Lower lobe of right lung (tissue), 2 donors: ENCODE data around the gene MAGEB10. TPM values are rescaled to one million over a fixed set of nuclear protein-coding genes. Genes with fewer than 3 reads are reported as not detected.

Experiments used
- ATAC-seq, 2 donors: fragments of 200-7000 bp; cut with Tn5 transposase; one replicate each; pipeline ENCODE4 v1.9.1; 2020 to 2022; ENCODE audit warnings: mild to moderate bottlenecking in 2 of 2, moderate library complexity in 2 of 2
- DNase-seq: peaks from one replicate; pipeline ENCODE4 v3.0.0-alpha.2; 2020
- H3K27ac ChIP-seq: fragments of 200-600 bp; one replicate; pipeline ENCODE4 v1.8.0; 2022
- H3K27me3 ChIP-seq: fragments of 200-600 bp; one replicate; pipeline ENCODE4 v1.8.0; 2022; ENCODE audit warnings: low read depth
- H3K36me3 ChIP-seq: fragments of 200-600 bp; one replicate; pipeline ENCODE4 v1.8.0; 2022; ENCODE audit warnings: mild to moderate bottlenecking
- H3K4me1 ChIP-seq: fragments of 200-600 bp; one replicate; pipeline ENCODE4 v1.8.0; 2022
- H3K4me3 ChIP-seq: fragments of 200-600 bp; one replicate; pipeline ENCODE4 v1.8.0; 2022; ENCODE audit warnings: mild to moderate bottlenecking
- H3K9me3 ChIP-seq: fragments of 200-600 bp; one replicate; pipeline ENCODE4 v1.8.0; 2022
- CTCF ChIP-seq: fragments of 200-600 bp; IDR thresholded peaks from one replicate; pipeline ENCODE4 v1.8.0; 2022; ENCODE audit warnings: antibody characterized with exemption, mild to moderate bottlenecking
- intact Hi-C: fragments of 100-400 bp; cut with DNase I; formaldehyde crosslinking; loops from one replicate; pipeline ENCODE4 v1.11.0; 2022
- long read RNA-seq: library from polyadenylated mRNA; unstranded; transcript quantifications from one replicate; pipeline ENCODE4 v2.0.0, GENCODE V29; 2021
- total RNA-seq: library from RNA; stranded (reverse); fragmentation: NEBNext Ultra II Directional; extraction: Animal tissue kit (Norgen Biotek cat#: 25700); gene quantifications from one replicate; pipeline ENCODE4 v1.2.1, GENCODE V29; 2021
- donor health status: DM: no; HTN: yes; CAD: no; lungs with severe emphysema.

MAGEB10 gene
- not detected for total RNA-seq
- long read RNA-seq = 0 reads

DNA sequence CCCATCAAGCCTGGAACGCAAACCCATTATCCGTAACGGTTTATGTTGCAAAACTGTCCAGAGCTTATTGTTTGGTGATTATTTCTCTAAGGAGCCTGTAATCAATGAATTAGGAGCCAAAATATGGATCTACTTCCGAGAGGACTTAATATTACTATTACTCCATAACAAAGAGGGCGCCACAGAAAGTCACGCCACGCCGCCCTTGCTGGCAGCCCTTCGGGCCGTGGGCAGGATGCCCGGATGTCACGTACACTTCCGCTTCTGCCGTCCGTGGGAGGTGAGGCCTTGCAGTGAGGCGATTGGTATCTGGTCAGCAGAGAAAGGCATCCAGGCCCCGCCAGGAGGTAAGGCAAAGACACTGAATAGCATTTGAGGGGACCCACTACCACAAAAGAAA, at the start of gene MAGEB10:
TSS of gene MAGEB10 (plus strand) at position 301 of the 400 bp plus-strand sequence. CDS start 13,317 bp downstream, outside the sequence.
- Histone ChIP-seq H3K27me3 (no peaks in the 10 kb centered on the region), H3K4me1 (no peaks in the 10 kb centered on the region), H3K4me3 (no peak within 1 kb of the TSS), H3K27ac (no peak within 1 kb of the TSS), H3K36me3 (no peaks in the 10 kb centered on the region), H3K9me3 (no peaks in the 10 kb centered on the region)
- no peak for TF ChIP-seq CTCF
- DNase-seq (no peak), ATAC-seq (no peak)
- intact Hi-C loops = no loop called here

DNA sequence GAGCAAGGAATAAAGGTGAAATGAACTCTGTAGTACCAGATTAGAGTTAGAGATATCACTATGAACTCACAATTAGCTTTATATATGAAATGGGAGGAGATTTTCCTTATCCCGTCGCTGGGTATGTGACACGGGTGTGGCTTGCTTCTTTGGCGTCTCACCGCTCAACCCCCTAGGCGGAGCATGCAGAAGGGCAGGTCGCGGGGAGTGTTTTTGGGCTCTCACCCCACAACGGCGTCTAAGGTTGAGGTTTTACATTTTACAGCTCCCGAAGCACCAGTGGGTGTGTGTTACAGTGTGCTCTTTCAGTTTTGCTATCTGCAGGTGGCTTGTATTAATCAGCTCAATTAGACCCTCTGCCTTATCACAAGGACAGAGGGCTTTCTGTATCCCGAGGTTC, 42.1 kb upstream of the MAGEB10 start:
- intact Hi-C loops = no loop called here
- ATAC-seq (no peak), DNase-seq (no peak)
- H3K9me3 ChIP-seq = no peaks in the 10 kb centered on the region
- no peaks in the 10 kb centered on the region for H3K4me1 ChIP-seq
- no peak overlapping the region for H3K4me3 ChIP-seq
- H3K27ac ChIP-seq = no peak overlapping the region
- no peaks in the 10 kb centered on the region for H3K27me3 ChIP-seq
- H3K36me3 ChIP-seq = no peaks in the 10 kb centered on the region
- TF ChIP-seq CTCF = no peak

DNA sequence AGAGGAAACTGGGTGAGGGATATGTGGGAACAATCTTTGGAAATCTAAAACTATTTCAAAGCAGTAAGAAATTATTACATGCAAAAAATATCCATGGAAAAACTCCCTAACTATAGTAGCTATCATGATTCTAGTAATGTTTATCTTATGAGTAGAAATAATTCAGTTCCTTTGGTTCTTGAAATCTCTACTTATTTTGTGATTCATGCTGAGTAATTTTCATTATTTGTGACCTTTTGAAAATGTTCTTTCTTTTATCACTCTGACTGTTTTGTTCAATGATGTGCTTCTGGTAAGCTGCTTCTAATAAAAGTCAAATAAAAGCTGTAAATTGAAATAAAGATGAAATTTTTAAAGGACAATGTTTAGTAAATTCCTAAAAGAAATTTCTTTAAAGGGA, 40.4 kb upstream of the MAGEB10 start:
- Histone ChIP-seq H3K9me3 (no peaks in the 10 kb centered on the region), H3K4me3 (no peak overlapping the region), H3K36me3 (no peaks in the 10 kb centered on the region), H3K27me3 (no peaks in the 10 kb centered on the region), H3K27ac (no peak overlapping the region), H3K4me1 (no peaks in the 10 kb centered on the region)
- TF ChIP-seq CTCF = no peak
- intact Hi-C loops = no loop called here
- DNase-seq (no peak), ATAC-seq (no peak)

DNA sequence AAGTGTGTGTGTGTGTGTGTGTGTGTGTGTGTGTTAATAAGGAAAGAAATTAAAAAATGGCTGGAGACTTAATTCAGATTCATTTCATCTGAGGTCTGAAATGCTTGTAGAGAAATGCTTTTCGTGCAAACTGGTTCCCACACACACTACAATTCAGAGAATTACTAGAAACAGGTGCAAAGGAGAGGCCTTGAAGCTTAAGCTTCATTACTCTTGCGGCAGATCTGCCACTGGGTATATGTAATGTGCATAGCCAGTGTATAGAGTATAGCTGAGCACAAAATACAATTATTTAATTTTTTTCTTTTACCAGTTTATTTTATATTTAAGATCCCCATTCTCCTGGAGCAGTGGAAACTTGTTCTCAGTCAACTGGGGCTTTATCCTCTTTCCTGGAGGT, 31.8 kb upstream of the MAGEB10 start:
- H3K27ac ChIP-seq = no peak overlapping the region
- no peak for DNase-seq
- no peak for ATAC-seq
- no peaks in the 10 kb centered on the region for H3K4me1 ChIP-seq
- intact Hi-C loops = no loop called here
- H3K27me3 ChIP-seq = no peaks in the 10 kb centered on the region
- TF ChIP-seq CTCF = no peak
- H3K36me3 ChIP-seq = no peaks in the 10 kb centered on the region
- no peaks in the 10 kb centered on the region for H3K9me3 ChIP-seq
- no peak overlapping the region for H3K4me3 ChIP-seq

- no peak for TF ChIP-seq CTCF
- intact Hi-C loops = no loop called here
- no peak overlapping the region for H3K4me3 ChIP-seq
Measured at GRCh38 chrX:27796640-27797257, 11.0 kb upstream of the MAGEB10 start.

More at GRCh38 chrX:27796640-27797257, 11.0 kb upstream of the MAGEB10 start:
- no peaks in the 10 kb centered on the region for H3K9me3 ChIP-seq
- DNase-seq (no peak), ATAC-seq (peak; percentile 55 to 68)
- no peak overlapping the region for H3K27ac ChIP-seq
- no peaks in the 10 kb centered on the region for H3K27me3 ChIP-seq
- H3K4me1 ChIP-seq = no peaks in the 10 kb centered on the region
- no peaks in the 10 kb centered on the region for H3K36me3 ChIP-seq
